Activated T-cell treated with anti-CD3 and anti-CD28 coated beads, Interleukin-2, amount 50 U/mL, for 24 hours (primary cell): ENCODE results near the gene NOTCH2.

Experiments used
- DNase-seq: peaks from one replicate; pipeline ENCODE4 v3.0.0-alpha.2; 2020
- H3K27ac Mint-ChIP-seq: 2 replicates; pipeline ENCODE4 v1.8.0; 2020; ENCODE audit warnings: mild to moderate bottlenecking, mixed read lengths
- H3K27me3 Mint-ChIP-seq: 2 replicates; pipeline ENCODE4 v1.8.0; 2020; ENCODE audit warnings: mixed read lengths
- H3K36me3 Mint-ChIP-seq: 2 replicates; pipeline ENCODE4 v1.8.0; 2020; ENCODE audit warnings: low read depth, mixed read lengths
- H3K4me1 Mint-ChIP-seq: 2 replicates; pipeline ENCODE4 v1.8.0; 2020; ENCODE audit warnings: low read depth, mixed read lengths
- H3K4me3 Mint-ChIP-seq: 2 replicates; pipeline ENCODE4 v1.8.0; 2020; ENCODE audit warnings: mild to moderate bottlenecking, moderate library complexity, mixed read lengths
- H3K9me3 Mint-ChIP-seq: 2 replicates; pipeline ENCODE4 v1.8.0; 2020; ENCODE audit warnings: mixed read lengths

The NOTCH2 gene

GRCh38 chr1:119953266-119953998 lies 116.0 kb downstream of the NOTCH2 start:
- Mint-ChIP-seq H3K36me3 (peaks cover 86% of the 10 kb centered on the region), H3K4me1 (peaks cover 11% of the 10 kb centered on the region), H3K4me3 (no peak overlapping the region), H3K9me3 (no peaks in the 10 kb centered on the region), H3K27ac (peak overlapping the region; percentile 37), H3K27me3 (no peaks in the 10 kb centered on the region)
- DNase-seq = no peak

GRCh38 chr1:119952496-119952895 lies 117.0 kb downstream of the NOTCH2 start:
- peaks cover 11% of the 10 kb centered on the region for H3K4me1 Mint-ChIP-seq
- H3K27ac Mint-ChIP-seq = no peak overlapping the region
- DNase-seq = no peak
- H3K36me3 Mint-ChIP-seq = peaks cover 88% of the 10 kb centered on the region
- H3K4me3 Mint-ChIP-seq = no peak overlapping the region
- H3K9me3 Mint-ChIP-seq = no peaks in the 10 kb centered on the region
- no peaks in the 10 kb centered on the region for H3K27me3 Mint-ChIP-seq

GRCh38 chr1:119948342-119949214 lies 120.9 kb downstream of the NOTCH2 start:
- DNase-seq = peak; percentile 82
- no peak overlapping the region for H3K27ac Mint-ChIP-seq
- no peaks in the 10 kb centered on the region for H3K9me3 Mint-ChIP-seq
- no peaks in the 10 kb centered on the region for H3K27me3 Mint-ChIP-seq
- H3K4me1 Mint-ChIP-seq = peaks cover 4% of the 10 kb centered on the region
- H3K4me3 Mint-ChIP-seq = no peak overlapping the region
- H3K36me3 Mint-ChIP-seq = peaks cover 78% of the 10 kb centered on the region

DNA sequence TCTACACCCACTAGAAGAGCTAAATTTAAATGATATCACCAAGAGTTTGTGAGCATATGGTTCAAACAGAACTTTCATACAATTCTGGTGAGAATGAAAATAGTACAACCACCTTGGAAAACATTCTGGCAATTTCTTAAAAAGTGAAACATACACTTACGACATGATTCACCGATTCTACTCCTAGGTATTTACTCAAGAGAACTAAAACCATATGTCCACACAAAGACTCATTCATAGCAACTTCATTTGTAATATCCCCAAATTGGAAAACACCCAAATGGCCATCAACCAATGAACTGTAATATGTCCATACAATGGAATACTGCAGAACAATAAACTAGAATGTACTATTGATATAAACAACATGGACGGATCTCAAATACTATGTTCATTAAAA lies 122.0 kb downstream of the NOTCH2 start:
- no peaks in the 10 kb centered on the region for H3K27me3 Mint-ChIP-seq
- DNase-seq = no peak
- H3K4me1 Mint-ChIP-seq = no peaks in the 10 kb centered on the region
- H3K9me3 Mint-ChIP-seq = no peaks in the 10 kb centered on the region
- H3K4me3 Mint-ChIP-seq = no peak overlapping the region
- no peak overlapping the region for H3K27ac Mint-ChIP-seq
- H3K36me3 Mint-ChIP-seq = peaks cover 77% of the 10 kb centered on the region

GRCh38 chr1:119946724-119947123 lies 122.7 kb downstream of the NOTCH2 start:
- Mint-ChIP-seq H3K9me3 (no peaks in the 10 kb centered on the region), H3K27ac (no peak overlapping the region), H3K36me3 (peaks cover 76% of the 10 kb centered on the region), H3K4me3 (no peak overlapping the region), H3K27me3 (no peaks in the 10 kb centered on the region), H3K4me1 (no peaks in the 10 kb centered on the region)
- no peak for DNase-seq

GRCh38 chr1:119943216-119943615 lies 126.2 kb downstream of the NOTCH2 start:
- no peak for DNase-seq
- Mint-ChIP-seq H3K36me3 (peaks cover 72% of the 10 kb centered on the region), H3K27ac (no peak overlapping the region), H3K9me3 (no peaks in the 10 kb centered on the region), H3K27me3 (no peaks in the 10 kb centered on the region), H3K4me1 (peaks cover 2% of the 10 kb centered on the region), H3K4me3 (no peak overlapping the region)

GRCh38 chr1:119941392-119941791 lies 128.1 kb downstream of the NOTCH2 start:
- peak overlapping the region; percentile 32 for H3K27ac Mint-ChIP-seq
- H3K36me3 Mint-ChIP-seq = peaks cover 73% of the 10 kb centered on the region
- H3K4me3 Mint-ChIP-seq = no peak overlapping the region
- H3K9me3 Mint-ChIP-seq = no peaks in the 10 kb centered on the region
- peaks cover 2% of the 10 kb centered on the region for H3K4me1 Mint-ChIP-seq
- no peaks in the 10 kb centered on the region for H3K27me3 Mint-ChIP-seq
- DNase-seq = no peak

DNA sequence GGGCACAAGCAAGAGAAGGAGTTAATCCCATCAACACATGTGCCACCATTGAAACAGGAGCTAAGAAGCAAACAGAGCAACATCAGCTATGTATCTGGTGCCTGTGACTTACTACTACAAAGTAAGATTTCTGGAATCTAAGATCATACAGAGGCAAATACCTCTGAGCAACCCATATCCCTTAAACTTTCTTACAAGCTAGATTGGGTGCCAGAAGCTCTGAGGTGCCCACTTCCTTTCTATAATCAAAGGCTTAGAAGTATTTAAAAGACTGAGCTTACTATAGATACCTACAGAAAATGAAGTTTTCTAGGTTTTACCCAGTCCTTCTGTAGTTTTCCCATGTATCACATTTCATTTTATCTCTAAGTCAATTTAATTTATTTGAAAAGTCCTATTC lies 128.8 kb downstream of the NOTCH2 start:
- Mint-ChIP-seq H3K27ac (no peak overlapping the region), H3K27me3 (no peaks in the 10 kb centered on the region), H3K36me3 (peaks cover 75% of the 10 kb centered on the region), H3K4me1 (peaks cover 2% of the 10 kb centered on the region), H3K4me3 (no peak overlapping the region), H3K9me3 (no peaks in the 10 kb centered on the region)
- DNase-seq = no peak

GRCh38 chr1:119937198-119937597 lies 132.3 kb downstream of the NOTCH2 start:
- Mint-ChIP-seq H3K27ac (no peak overlapping the region), H3K4me3 (no peak overlapping the region), H3K9me3 (peaks cover 4% of the 10 kb centered on the region), H3K36me3 (peaks cover 89% of the 10 kb centered on the region), H3K27me3 (no peaks in the 10 kb centered on the region), H3K4me1 (peaks cover 2% of the 10 kb centered on the region)
- no peak for DNase-seq

GRCh38 chr1:119935915-119936314 lies 133.5 kb downstream of the NOTCH2 start:
- Mint-ChIP-seq H3K9me3 (peaks cover 4% of the 10 kb centered on the region), H3K4me3 (no peak overlapping the region), H3K36me3 (peaks cover 84% of the 10 kb centered on the region), H3K27me3 (no peaks in the 10 kb centered on the region), H3K27ac (no peak overlapping the region), H3K4me1 (no peaks in the 10 kb centered on the region)
- DNase-seq = no peak

DNA sequence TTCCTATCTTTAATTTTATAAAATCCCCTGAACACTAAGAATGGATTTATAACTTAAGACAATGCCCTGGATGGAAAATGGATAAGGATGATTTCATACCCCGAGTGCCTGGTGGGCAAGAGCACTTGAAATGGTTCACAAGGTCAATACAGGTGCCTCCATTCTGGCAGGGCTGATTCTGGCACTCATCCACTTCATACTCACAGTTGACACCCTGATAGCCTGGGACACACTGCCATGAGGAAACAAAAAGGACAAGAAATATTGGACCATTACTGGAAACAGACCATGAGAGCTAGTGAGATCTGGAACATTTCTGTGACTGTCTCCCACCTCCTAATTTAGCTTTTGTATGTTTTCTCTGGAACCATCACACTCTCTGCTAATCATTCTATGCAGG lies 134.1 kb downstream of the NOTCH2 start:
- DNase-seq = no peak
- no peak overlapping the region for H3K27ac Mint-ChIP-seq
- no peak overlapping the region for H3K4me3 Mint-ChIP-seq
- no peaks in the 10 kb centered on the region for H3K27me3 Mint-ChIP-seq
- H3K9me3 Mint-ChIP-seq = peaks cover 4% of the 10 kb centered on the region
- H3K36me3 Mint-ChIP-seq = peaks cover 80% of the 10 kb centered on the region
- H3K4me1 Mint-ChIP-seq = no peaks in the 10 kb centered on the region

DNA sequence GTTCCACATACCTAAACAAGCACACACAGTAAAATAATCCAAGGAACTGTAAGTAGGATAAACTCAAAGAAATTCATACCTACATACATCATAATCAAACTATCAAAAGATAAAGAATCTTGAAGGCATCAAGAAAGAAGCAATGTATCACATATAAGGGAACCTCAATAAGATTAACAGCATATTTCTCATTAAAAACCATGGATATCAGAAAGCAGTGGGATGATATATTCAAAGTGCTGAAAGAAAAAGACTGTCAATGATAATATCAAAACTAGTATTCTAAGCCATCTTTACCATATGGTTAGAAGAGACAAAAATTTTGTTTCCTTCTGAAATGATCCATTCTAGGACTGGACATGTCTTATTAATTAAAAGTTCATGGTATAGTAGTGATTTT lies 136.1 kb downstream of the NOTCH2 start:
- no peak overlapping the region for H3K4me3 Mint-ChIP-seq
- no peaks in the 10 kb centered on the region for H3K27me3 Mint-ChIP-seq
- no peak overlapping the region for H3K27ac Mint-ChIP-seq
- H3K9me3 Mint-ChIP-seq = peaks cover 4% of the 10 kb centered on the region
- DNase-seq = no peak
- no peaks in the 10 kb centered on the region for H3K4me1 Mint-ChIP-seq
- H3K36me3 Mint-ChIP-seq = peaks cover 82% of the 10 kb centered on the region

DNA sequence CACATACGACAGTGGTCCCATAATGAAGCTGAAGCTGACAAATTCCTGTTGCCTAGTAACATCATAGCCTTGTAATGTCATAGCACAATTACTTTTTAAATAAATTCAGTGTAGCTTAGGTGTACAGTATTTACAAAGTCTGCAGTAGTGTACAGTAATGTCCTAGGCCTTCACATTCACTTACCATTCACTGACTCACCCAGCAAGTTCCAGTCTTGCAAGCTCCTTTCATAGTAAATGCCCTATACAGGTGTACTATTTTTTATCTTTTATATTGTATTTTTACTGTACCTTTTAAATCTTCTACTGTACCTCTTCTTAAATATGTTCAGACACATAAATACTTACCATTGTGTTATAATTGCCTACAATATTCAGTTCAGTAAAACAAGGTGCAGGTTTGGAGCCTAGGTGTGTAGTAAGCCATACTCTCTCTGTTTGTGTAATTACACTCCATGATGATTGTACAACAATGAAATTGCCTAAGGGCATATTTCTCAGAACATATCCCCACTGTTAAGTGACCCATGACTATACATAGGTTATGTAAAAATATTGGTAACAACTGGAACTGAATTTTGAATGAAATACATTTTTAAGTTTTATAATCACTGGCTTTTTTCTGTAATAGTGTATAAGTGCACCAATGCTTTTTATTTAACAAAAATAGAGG lies 139.7 kb downstream of the NOTCH2 start:
- Mint-ChIP-seq H3K27me3 (no peaks in the 10 kb centered on the region), H3K9me3 (peaks cover 4% of the 10 kb centered on the region), H3K36me3 (peaks cover 86% of the 10 kb centered on the region), H3K4me1 (no peaks in the 10 kb centered on the region), H3K4me3 (no peak overlapping the region), H3K27ac (no peak overlapping the region)
- DNase-seq = no peak

DNA sequence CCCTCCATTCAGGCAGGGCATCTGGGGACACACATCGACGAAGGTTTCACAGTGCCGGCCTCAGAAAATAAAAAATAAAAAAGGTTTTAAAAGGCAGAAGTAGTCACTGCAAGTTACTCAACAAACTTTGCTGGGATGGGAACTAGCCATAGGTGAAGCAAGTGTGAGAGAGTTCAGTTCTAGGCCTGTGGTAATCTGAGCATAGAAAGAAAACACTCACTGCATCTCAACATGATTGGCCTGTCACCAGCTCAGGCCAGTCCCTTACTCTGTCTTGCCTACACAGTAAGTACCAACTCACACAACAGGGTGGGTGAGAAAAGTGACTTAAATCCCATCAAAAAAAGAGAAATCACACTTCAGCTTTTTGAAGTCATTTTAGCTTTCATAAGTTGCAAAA lies 142.9 kb downstream of the NOTCH2 start:
- DNase-seq = no peak
- Mint-ChIP-seq H3K4me3 (no peak overlapping the region), H3K27me3 (no peaks in the 10 kb centered on the region), H3K4me1 (no peaks in the 10 kb centered on the region), H3K36me3 (peaks cover 91% of the 10 kb centered on the region), H3K9me3 (no peaks in the 10 kb centered on the region), H3K27ac (no peak overlapping the region)
